ENCODE data around the gene CD200.

Gene CD200

DNA sequence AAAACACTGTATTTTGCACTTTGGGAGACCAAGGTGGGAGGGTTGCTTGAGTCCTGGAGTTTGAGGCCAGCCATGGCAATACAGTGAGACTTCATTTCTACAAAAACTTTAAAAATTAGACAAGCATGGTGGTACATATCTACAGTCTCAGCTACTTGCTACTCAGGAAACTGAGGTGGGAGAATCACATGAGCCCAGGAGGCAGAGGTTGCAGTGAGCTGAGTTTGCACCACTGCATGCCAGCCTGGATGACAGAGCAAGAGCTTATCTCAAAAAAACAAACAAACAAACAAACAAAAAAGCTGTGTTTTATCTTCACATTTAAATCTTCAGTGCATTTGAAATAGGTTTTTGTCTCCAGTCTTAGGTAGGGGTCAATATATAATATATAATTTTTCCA is 34.2 kb upstream of the CD200 start:
- H3K27ac ChIP-seq = no peak overlapping the region
- H3K4me2 ChIP-seq (ENCODE audit: low read length) = no peak overlapping the region
- H3K36me3 ChIP-seq (ENCODE audit: control insufficient read depth, insufficient read depth, low read length) = no peaks in the 10 kb centered on the region
- H3K4me3 ChIP-seq (ENCODE audit: low read depth, low read length) = no peak overlapping the region
- H3K27me3 ChIP-seq (ENCODE audit: control insufficient read depth, insufficient read depth, low read length) = no peaks in the 10 kb centered on the region
- no peak overlapping the region for H3K9ac ChIP-seq
- TF ChIP-seq, protein P1, sequence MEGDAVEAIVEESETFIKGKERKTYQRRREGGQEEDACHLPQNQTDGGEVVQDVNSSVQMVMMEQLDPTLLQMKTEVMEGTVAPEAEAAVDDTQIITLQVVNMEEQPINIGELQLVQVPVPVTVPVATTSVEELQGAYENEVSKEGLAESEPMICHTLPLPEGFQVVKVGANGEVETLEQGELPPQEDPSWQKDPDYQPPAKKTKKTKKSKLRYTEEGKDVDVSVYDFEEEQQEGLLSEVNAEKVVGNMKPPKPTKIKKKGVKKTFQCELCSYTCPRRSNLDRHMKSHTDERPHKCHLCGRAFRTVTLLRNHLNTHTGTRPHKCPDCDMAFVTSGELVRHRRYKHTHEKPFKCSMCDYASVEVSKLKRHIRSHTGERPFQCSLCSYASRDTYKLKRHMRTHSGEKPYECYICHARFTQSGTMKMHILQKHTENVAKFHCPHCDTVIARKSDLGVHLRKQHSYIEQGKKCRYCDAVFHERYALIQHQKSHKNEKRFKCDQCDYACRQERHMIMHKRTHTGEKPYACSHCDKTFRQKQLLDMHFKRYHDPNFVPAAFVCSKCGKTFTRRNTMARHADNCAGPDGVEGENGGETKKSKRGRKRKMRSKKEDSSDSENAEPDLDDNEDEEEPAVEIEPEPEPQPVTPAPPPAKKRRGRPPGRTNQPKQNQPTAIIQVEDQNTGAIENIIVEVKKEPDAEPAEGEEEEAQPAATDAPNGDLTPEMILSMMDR (IDR thresholded peaks at IDR 0.05) = no peak
- H2AFZ ChIP-seq = no peak overlapping the region
- no peaks in the 10 kb centered on the region for H3K4me1 ChIP-seq
- no peaks in the 10 kb centered on the region for H3K9me3 ChIP-seq (ENCODE audit: control insufficient read depth, low read length)
- no peaks in the 10 kb centered on the region for H3K79me2 ChIP-seq

DNA sequence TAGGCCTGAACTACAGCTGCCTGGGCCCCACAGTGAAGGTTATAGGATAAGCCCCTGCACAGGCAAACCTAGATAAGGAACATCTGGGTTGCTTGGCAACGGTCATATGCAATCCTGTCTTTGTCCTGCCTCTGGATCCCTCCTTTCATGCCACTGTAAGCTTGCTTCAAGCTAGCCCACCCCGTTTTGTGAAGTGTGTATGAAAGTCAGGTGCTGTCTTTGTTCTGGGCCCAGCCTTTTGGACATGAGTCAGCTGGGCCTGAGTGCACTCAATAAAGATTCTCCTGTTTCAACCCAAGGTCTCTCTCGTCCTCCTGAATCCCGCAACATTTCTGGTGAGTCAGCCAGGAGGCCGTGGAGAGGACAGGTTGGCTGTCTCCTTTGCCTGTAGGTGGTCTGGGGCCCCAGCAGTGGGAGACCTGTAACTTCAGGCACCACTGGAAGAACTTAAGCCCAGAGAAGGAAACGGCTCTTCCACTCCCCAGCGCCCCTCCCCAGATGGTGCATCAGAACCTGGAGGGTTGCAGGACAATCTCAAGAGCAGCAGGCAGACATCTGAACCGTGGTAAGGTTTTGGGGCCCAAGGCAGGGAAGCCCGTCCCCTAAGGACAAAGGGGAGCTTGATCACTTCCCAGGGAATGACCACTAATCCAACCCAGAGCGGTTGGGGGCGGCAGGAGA is 30.7 kb upstream of the CD200 start:
- H3K27ac ChIP-seq = no peak overlapping the region

DNA sequence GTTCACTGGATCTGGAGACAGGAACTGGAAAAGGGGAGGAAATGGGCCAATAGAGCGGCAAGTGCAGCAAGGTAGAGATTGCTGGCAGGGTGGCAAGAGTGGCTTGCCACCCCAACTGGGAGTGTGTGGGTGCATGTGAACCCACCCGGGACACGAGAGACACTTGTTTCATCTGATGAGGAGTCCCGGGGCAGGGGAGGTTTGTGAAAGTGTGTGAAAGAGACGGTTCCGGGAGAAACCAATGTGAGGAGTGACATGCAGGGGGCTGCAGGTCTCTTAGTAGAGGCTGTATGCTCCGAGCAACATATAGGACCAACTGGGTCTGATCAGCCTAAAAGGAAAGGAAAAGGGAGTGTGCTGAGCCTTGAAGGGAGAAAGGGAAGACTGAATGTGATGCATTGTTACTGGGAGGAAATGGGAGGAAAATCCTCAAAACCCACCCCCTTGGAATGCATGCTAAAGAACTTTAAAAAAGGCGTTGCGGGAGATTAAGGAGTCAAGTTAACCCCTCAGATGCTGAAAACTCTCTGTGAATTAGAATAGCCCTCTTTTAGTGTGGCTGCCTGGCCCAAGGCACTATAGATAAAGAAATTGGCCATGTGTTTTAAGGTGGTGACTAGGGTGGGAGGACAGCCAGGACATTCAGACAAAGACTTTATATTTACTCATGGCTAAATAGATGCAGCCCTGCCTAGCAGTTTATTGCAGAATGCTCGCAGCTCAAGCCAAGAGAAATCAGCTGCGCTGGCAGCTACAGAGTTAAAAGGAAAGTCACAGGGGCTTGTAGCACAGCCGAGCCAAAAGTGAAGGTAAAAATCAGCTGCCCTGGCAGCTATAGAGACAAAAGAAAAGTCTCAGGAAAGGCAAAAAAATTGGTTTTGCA is 29.8 kb upstream of the CD200 start:
- Histone ChIP-seq H3K27ac (no peak overlapping the region), H3K9me3 (ENCODE audit: control insufficient read depth, low read length) (no peaks in the 10 kb centered on the region), H2AFZ (peak overlapping the region; percentile 83), H3K9ac (no peak overlapping the region), H3K27me3 (ENCODE audit: control insufficient read depth, insufficient read depth, low read length) (no peaks in the 10 kb centered on the region), H3K4me1 (no peaks in the 10 kb centered on the region), H3K79me2 (no peaks in the 10 kb centered on the region), H3K4me3 (ENCODE audit: low read depth, low read length) (peak overlapping the region; percentile 49), H3K4me2 (ENCODE audit: low read length) (peak overlapping the region; percentile 71), H3K36me3 (ENCODE audit: control insufficient read depth, insufficient read depth, low read length) (no peaks in the 10 kb centered on the region)
- TF ChIP-seq, protein P1 (IDR thresholded peaks at IDR 0.05) = no peak

More for the DNA sequence above, 30.7 kb upstream of the CD200 start:
- TF ChIP-seq, protein P1 (IDR thresholded peaks at IDR 0.05) = no peak
- H3K36me3 ChIP-seq (ENCODE audit: control insufficient read depth, insufficient read depth, low read length) = no peaks in the 10 kb centered on the region
- H3K27me3 ChIP-seq (ENCODE audit: control insufficient read depth, insufficient read depth, low read length) = no peaks in the 10 kb centered on the region
- H2AFZ ChIP-seq = no peak overlapping the region
- H3K4me1 ChIP-seq = no peaks in the 10 kb centered on the region
- no peak overlapping the region for H3K9ac ChIP-seq
- H3K4me2 ChIP-seq (ENCODE audit: low read length) = no peak overlapping the region
- H3K79me2 ChIP-seq = no peaks in the 10 kb centered on the region
- no peak overlapping the region for H3K4me3 ChIP-seq (ENCODE audit: low read depth, low read length)
- no peaks in the 10 kb centered on the region for H3K9me3 ChIP-seq (ENCODE audit: control insufficient read depth, low read length)

DNA sequence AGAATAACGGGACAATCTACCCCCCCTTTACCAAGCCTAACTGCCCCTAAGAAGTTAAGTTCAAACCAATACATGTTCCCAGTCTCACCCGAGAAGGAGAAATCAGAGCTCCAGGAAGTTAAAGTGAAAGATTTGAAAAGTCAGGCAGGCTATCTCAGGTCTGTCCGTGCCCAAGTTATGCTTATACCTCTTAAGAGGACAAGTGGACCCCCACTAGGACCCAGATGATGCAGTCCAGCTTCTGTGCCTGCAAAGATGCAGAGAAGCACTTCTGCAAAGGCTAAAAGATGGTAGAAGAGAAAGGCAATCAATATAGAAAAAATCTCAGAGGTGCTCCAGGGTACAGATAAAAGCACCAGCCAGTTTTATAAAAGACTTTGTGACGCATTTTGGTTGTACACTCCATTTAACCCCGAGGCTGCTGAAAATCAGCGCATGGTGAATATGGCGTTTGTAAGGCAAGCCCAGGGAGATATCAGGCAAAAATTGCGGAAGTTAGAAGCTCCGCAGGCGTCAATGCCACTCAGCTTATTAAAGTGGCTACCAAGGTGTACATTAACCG is 29.1 kb upstream of the CD200 start:
- peak overlapping the region; percentile 49 for H3K4me3 ChIP-seq (ENCODE audit: low read depth, low read length)
- H3K9ac ChIP-seq = no peak overlapping the region
- TF ChIP-seq, protein P1 (IDR thresholded peaks at IDR 0.05) = no peak

More for the DNA sequence above, 29.1 kb upstream of the CD200 start:
- Histone ChIP-seq H2AFZ (peak overlapping the region; percentile 83), H3K4me1 (no peaks in the 10 kb centered on the region), H3K27me3 (ENCODE audit: control insufficient read depth, insufficient read depth, low read length) (no peaks in the 10 kb centered on the region), H3K27ac (no peak overlapping the region), H3K79me2 (no peaks in the 10 kb centered on the region), H3K9me3 (ENCODE audit: control insufficient read depth, low read length) (no peaks in the 10 kb centered on the region), H3K4me2 (ENCODE audit: low read length) (peak overlapping the region; percentile 71), H3K36me3 (ENCODE audit: control insufficient read depth, insufficient read depth, low read length) (no peaks in the 10 kb centered on the region)
